Activated CD8-positive, alpha-beta T cell treated with anti-CD3 and anti-CD28 coated beads, Interleukin-2, amount 10 ng/mL, durations not matched to agents 7 days and 5 days (primary cell): ENCODE results near the gene ATXN2L. TPM values are rescaled to one million over a fixed set of nuclear protein-coding genes. Genes with fewer than 3 reads are reported as not detected.

Source experiments
- ATAC-seq: fragments of 150-1000 bp; cut with Tn5 transposase; one replicate; pipeline ENCODE4 v1.10.0; 2021; ENCODE audit warnings: moderate library complexity
- CTCF ChIA-PET: fragments of 350-600 bp; sonication (Branson Sonifier 250); formaldehyde crosslinking; loops from one replicate; lab custom pipeline; 2021; ENCODE audit warnings: antibody characterized with exemption; lab: Charles Lee
- POLR2A ChIA-PET: fragments of 350-600 bp; sonication (Branson Sonifier 250); formaldehyde crosslinking; loops from one replicate; lab custom pipeline; 2021; ENCODE audit warnings: antibody characterized with exemption; lab: Charles Lee
- DNase-seq: peaks from one replicate; pipeline ENCODE4 v3.0.0-alpha.2; 2020
- H3K27ac Mint-ChIP-seq: one replicate; pipeline ENCODE4 v1.8.0; 2021; ENCODE audit warnings: mild to moderate bottlenecking, mixed read lengths
- H3K27me3 Mint-ChIP-seq: one replicate; pipeline ENCODE4 v1.8.0; 2021; ENCODE audit warnings: low read depth, mixed read lengths
- H3K36me3 Mint-ChIP-seq: one replicate; pipeline ENCODE4 v1.8.0; 2021; ENCODE audit warnings: low read depth, mixed read lengths
- H3K4me1 Mint-ChIP-seq: one replicate; pipeline ENCODE4 v1.8.0; 2021; ENCODE audit warnings: low read depth, mixed read lengths
- H3K4me3 Mint-ChIP-seq: one replicate; pipeline ENCODE4 v1.8.0; 2021; ENCODE audit warnings: mild to moderate bottlenecking, mixed read lengths
- H3K9me3 Mint-ChIP-seq: one replicate; pipeline ENCODE4 v1.8.0; 2022; ENCODE audit warnings: mixed read lengths; ENCODE audit not compliant: insufficient read depth
- total RNA-seq, 2 experiments: library from RNA; stranded (reverse); gene quantifications; one replicate each; pipeline ENCODE4 v1.2.3, GENCODE V29; 2021

ATXN2L gene
- total RNA-seq, 2 experiments from 2014 or later: 256 to 269 TPM

- CTCF ChIA-PET: interaction anchor here (0.8 to 3.7 kb wide), 9 partner anchors 9 to 71 kb away, joined by 3 to 45 read pairs (median 3); partner anchors contain the start of genes SH2B1 and TUFM
- ATAC-seq: peak; percentile 80
- Mint-ChIP-seq H3K36me3 (peaks cover 28% of the 10 kb centered on the region), H3K27ac (no peak overlapping the region), H3K4me3 (no peak overlapping the region), H3K4me1 (peaks cover 18% of the 10 kb centered on the region), H3K27me3 (no peaks in the 10 kb centered on the region), H3K9me3 (no peaks in the 10 kb centered on the region)
- peak; percentile 71 for DNase-seq
- POLR2A ChIA-PET: interaction anchor here (1.6 kb wide), 1 partner anchor 10 kb away, joined by 6 read pairs; the partner anchor contains the start of gene SH2B1
These were observed 50.9 kb downstream of the ATXN2L start for GRCh38 chr16:28873543-28874201.

GRCh38 chr16:28874406-28874805, 51.6 kb downstream of the ATXN2L start:
- Mint-ChIP-seq H3K4me1 (peaks cover 25% of the 10 kb centered on the region), H3K9me3 (no peaks in the 10 kb centered on the region), H3K36me3 (peaks cover 21% of the 10 kb centered on the region), H3K27me3 (no peaks in the 10 kb centered on the region), H3K27ac (no peak overlapping the region), H3K4me3 (no peak overlapping the region)
- no peak for ATAC-seq
- POLR2A ChIA-PET: interaction anchor here (1.6 kb wide), 1 partner anchor 11 kb away, joined by 6 read pairs; the partner anchor contains the start of gene SH2B1
- no peak for DNase-seq
- CTCF ChIA-PET: interaction anchor here (0.8 to 3.7 kb wide), 6 partner anchors 16 to 71 kb away, joined by 3 to 45 read pairs (median 3); no protein-coding TSS in a partner anchor

- Mint-ChIP-seq H3K4me3 (no peak overlapping the region), H3K36me3 (peaks cover 13% of the 10 kb centered on the region), H3K27me3 (no peaks in the 10 kb centered on the region), H3K27ac (no peak overlapping the region), H3K4me1 (peaks cover 28% of the 10 kb centered on the region), H3K9me3 (no peaks in the 10 kb centered on the region)
- POLR2A ChIA-PET: interaction anchor here (0.9 kb wide), 1 partner anchor 70 kb away, joined by 3 read pairs; no protein-coding TSS in a partner anchor
- CTCF ChIA-PET: interaction anchor here (1.0 to 3.7 kb wide), 2 partner anchors 11 to 70 kb away, joined by 3 to 45 read pairs; no protein-coding TSS in a partner anchor
- DNase-seq (no peak), ATAC-seq (no peak)
These were observed 52.6 kb downstream of the ATXN2L start for GRCh38 chr16:28875134-28876018.

GRCh38 chr16:28876019-28876659, 53.3 kb downstream of the ATXN2L start:
- Mint-ChIP-seq H3K4me3 (no peak overlapping the region), H3K27me3 (peaks cover 4% of the 10 kb centered on the region), H3K27ac (no peak overlapping the region), H3K9me3 (no peaks in the 10 kb centered on the region), H3K36me3 (peaks cover 12% of the 10 kb centered on the region), H3K4me1 (peaks cover 36% of the 10 kb centered on the region)
- ATAC-seq: no peak
- no peak for DNase-seq
- ChIA-PET CTCF (interaction anchor here (1.0 to 3.7 kb wide), 2 partner anchors 10 to 69 kb away, joined by 3 to 45 read pairs; no protein-coding TSS in a partner anchor), POLR2A (interaction anchor here (0.9 kb wide), 1 partner anchor 69 kb away, joined by 3 read pairs; no protein-coding TSS in a partner anchor)

- CTCF ChIA-PET: no interaction called here
- H3K9me3 Mint-ChIP-seq: no peaks in the 10 kb centered on the region
- H3K4me3 Mint-ChIP-seq: no peak overlapping the region
- H3K36me3 Mint-ChIP-seq: peaks cover 12% of the 10 kb centered on the region
- DNase-seq (peak; percentile 36), ATAC-seq (no peak)
- peaks cover 38% of the 10 kb centered on the region for H3K4me1 Mint-ChIP-seq
- H3K27ac Mint-ChIP-seq: no peak overlapping the region
- POLR2A ChIA-PET: no interaction called here
- peaks cover 6% of the 10 kb centered on the region for H3K27me3 Mint-ChIP-seq
These were observed 54.3 kb downstream of the ATXN2L start for GRCh38 chr16:28876973-28877654.

- H3K4me3 Mint-ChIP-seq: peak overlapping the region; percentile 34
- H3K4me1 Mint-ChIP-seq: peaks cover 38% of the 10 kb centered on the region
- no peaks in the 10 kb centered on the region for H3K9me3 Mint-ChIP-seq
- ChIA-PET POLR2A (no interaction called here), CTCF (interaction anchor here (3.9 kb wide), 1 partner anchor 67 kb away, joined by 28 read pairs; no protein-coding TSS in a partner anchor)
- H3K27me3 Mint-ChIP-seq: peaks cover 6% of the 10 kb centered on the region
- ATAC-seq: no peak
- H3K36me3 Mint-ChIP-seq: peaks cover 12% of the 10 kb centered on the region
- no peak overlapping the region for H3K27ac Mint-ChIP-seq
- no peak for DNase-seq
These were observed 54.8 kb downstream of the ATXN2L start for GRCh38 chr16:28877655-28878000.

GRCh38 chr16:28878083-28878926, 55.5 kb downstream of the ATXN2L start, which contains the start of gene ATP2A1:
Gene ATP2A1 (plus strand): TSS chr16:28878488. CDS start chr16:28878672, 184 bp downstream.
- CTCF ChIA-PET: interaction anchor here (1.1 to 3.9 kb wide), 2 partner anchors 46 to 67 kb away, joined by 3 to 28 read pairs; no protein-coding TSS in a partner anchor

GRCh38 chr16:28879261-28879840, 56.6 kb downstream of the ATXN2L start:
- Mint-ChIP-seq H3K27ac (peak overlapping the region; percentile 83), H3K4me1 (peaks cover 38% of the 10 kb centered on the region), H3K9me3 (no peaks in the 10 kb centered on the region), H3K27me3 (peaks cover 6% of the 10 kb centered on the region), H3K4me3 (peak overlapping the region; percentile 93), H3K36me3 (peaks cover 2% of the 10 kb centered on the region)
- peak; percentile 56 for ATAC-seq
- CTCF ChIA-PET: interaction anchor here (0.7 to 3.9 kb wide), 4 partner anchors 15 to 66 kb away, joined by 3 to 28 read pairs (median 4); no protein-coding TSS in a partner anchor
- POLR2A ChIA-PET: interaction anchor here (0.6 to 3.4 kb wide), 7 partner anchors 10 to 95 kb away, joined by 3 to 26 read pairs (median 6); partner anchors contain the start of genes SH2B1, SPNS1 and TUFM
- DNase-seq: no peak

More at GRCh38 chr16:28878083-28878926, 55.5 kb downstream of the ATXN2L start, which contains the start of gene ATP2A1:
- H3K27me3 Mint-ChIP-seq: peaks cover 6% of the 10 kb centered on the region
- no peaks in the 10 kb centered on the region for H3K9me3 Mint-ChIP-seq
- H3K4me1 Mint-ChIP-seq: peaks cover 38% of the 10 kb centered on the region
- peaks cover 10% of the 10 kb centered on the region for H3K36me3 Mint-ChIP-seq
- H3K27ac Mint-ChIP-seq: peak within 1 kb of the TSS; percentile 83
- ATAC-seq: no peak
- peak within 1 kb of the TSS; percentile 93 for H3K4me3 Mint-ChIP-seq
- POLR2A ChIA-PET: interaction anchor here (0.7 to 3.4 kb wide), 3 partner anchors 8 to 22 kb away, joined by 3 to 26 read pairs (median 4); partner anchors contain the start of gene SH2B1
- DNase-seq: no peak

- Mint-ChIP-seq H3K27ac (peak overlapping the region; percentile 83), H3K27me3 (peaks cover 6% of the 10 kb centered on the region), H3K36me3 (peaks cover 2% of the 10 kb centered on the region), H3K9me3 (no peaks in the 10 kb centered on the region), H3K4me1 (peaks cover 38% of the 10 kb centered on the region), H3K4me3 (peak overlapping the region; percentile 93)
- DNase-seq (peak; percentile 94), ATAC-seq (peak; percentile 97)
- POLR2A ChIA-PET: interaction anchor here (0.6 to 3.4 kb wide), 8 partner anchors 11 to 94 kb away, joined by 3 to 26 read pairs (median 6); partner anchors contain the start of genes SH2B1, SPNS1 and TUFM
- CTCF ChIA-PET: interaction anchor here (0.7 to 3.9 kb wide), 5 partner anchors 16 to 65 kb away, joined by 3 to 28 read pairs (median 4); partner anchors contain the start of gene TUFM
These were observed 57.2 kb downstream of the ATXN2L start for GRCh38 chr16:28879841-28880588.
